Measurements from ENCODE around the gene FHL3. TPM values are rescaled to one million over a fixed set of nuclear protein-coding genes. Genes with fewer than 3 reads are reported as not detected.
A peak's percentile ranks its signal among the peaks of the same experiment; 100 is the strongest.

FHL3 gene
- total RNA-seq, 1 donor from 2014 or later = 25.4 TPM

DNA sequence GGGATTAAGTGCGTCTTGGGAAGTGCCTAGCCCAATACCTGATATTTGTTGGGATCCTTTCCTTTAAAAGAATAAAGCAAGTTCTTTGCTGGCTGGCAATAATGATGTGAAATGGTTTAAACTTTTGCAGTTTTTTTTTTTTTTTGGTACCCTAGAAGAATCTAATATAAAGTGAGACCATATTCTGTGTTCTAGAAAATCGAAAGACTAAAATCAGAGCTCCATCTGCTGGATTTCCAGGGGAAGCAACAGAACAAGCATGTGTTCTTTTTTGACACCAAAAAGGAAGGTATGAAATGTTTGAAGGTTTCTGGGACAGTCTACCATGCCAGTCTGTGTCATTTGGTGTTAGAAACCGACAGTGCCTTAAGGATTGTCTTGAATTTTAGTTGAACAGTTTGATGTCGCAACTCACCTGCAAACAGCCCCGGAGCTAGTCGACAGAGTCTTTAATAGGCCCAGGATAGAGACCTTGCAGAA lies 13.6 kb upstream of the FHL3 start:
- DNase-seq (peak; percentile 9), ATAC-seq (ENCODE audit: poor library complexity) (no peak)
- intact Hi-C loops (cut with DNase I) = no loop called here

GRCh38 chr1:38015978-38016725 lies 10.8 kb upstream of the FHL3 start:
- ATAC-seq (ENCODE audit: poor library complexity) = peak; percentile 48
- intact Hi-C loops (cut with DNase I) = no loop called here
- DNase-seq = peak; percentile 51

DNA sequence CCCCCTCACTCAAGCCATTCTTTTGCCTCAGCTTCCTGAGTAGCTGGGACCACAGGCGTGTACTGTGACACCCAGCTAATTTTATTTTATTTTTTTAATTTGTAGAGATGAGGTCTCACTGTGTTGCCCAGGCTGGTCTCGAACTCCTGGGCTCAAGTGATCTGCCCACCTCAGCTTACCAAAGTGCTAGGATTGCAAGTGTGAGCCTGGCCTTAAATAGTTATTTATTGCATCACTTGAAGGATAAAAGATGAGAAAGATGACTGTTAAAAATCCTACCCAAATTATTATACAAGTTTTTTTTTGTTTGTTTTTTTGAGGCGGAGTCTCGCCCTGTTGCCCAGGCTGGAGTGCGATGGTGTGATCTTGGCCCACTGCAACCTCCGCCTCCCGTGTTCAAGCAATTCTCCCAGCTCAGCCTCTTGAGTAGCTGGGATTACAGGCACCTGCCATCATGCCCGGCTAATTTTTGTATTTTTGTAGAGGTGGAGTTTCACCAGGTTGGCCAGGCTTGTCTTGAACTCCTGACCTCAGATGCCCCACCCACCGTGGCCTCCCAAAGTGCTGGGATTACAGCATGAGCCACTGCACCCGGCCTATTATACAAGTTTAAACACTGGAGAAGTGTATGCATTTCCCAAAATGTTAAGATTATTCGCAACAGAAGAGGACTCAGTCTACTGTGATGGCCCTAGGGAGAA lies 9.6 kb upstream of the FHL3 start:
- DNase-seq = peak; percentile 35
- ATAC-seq (ENCODE audit: poor library complexity) = no peak
- intact Hi-C loops (cut with DNase I) = no loop called here

- intact Hi-C loops (cut with DNase I) = no loop called here
- DNase-seq (peak; percentile 8), ATAC-seq (ENCODE audit: poor library complexity) (no peak)
These were observed 8.9 kb upstream of the FHL3 start for GRCh38 chr1:38014171-38014570.

GRCh38 chr1:38013227-38013622 lies 7.9 kb upstream of the FHL3 start:
- intact Hi-C loops (cut with DNase I) = no loop called here
- DNase-seq = no peak
- no peak for ATAC-seq (ENCODE audit: poor library complexity)

- intact Hi-C loops (cut with DNase I) = no loop called here
- ATAC-seq (ENCODE audit: poor library complexity) (peak; percentile 96), DNase-seq (peak; percentile 95)
These were observed 7.3 kb upstream of the FHL3 start, which contains the start of gene UTP11 for GRCh38 chr1:38012363-38013226. UTP11 (plus strand) TSS chr1:38012734; CDS start chr1:38012803, 69 bp downstream.

DNA sequence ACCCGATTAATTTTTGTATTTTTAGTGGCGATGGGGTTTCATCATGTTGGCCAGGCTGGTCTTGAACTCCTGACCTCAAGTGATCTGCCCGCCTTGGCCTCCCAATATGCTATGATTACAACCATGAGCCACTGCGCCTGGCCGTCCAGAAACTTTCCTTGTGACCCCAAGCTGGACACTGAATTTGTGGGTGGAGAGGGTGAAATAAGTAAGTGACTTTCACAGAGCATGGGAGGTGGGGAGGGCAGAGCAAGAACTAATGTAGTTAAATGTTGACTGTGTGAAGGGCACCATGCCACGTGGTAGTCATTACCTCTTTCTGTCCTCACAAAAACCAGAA lies 4.5 kb upstream of the FHL3 start:
- ATAC-seq (ENCODE audit: poor library complexity) (no peak), DNase-seq (peak; percentile 17)
- intact Hi-C loops (cut with DNase I) = no loop called here

DNA sequence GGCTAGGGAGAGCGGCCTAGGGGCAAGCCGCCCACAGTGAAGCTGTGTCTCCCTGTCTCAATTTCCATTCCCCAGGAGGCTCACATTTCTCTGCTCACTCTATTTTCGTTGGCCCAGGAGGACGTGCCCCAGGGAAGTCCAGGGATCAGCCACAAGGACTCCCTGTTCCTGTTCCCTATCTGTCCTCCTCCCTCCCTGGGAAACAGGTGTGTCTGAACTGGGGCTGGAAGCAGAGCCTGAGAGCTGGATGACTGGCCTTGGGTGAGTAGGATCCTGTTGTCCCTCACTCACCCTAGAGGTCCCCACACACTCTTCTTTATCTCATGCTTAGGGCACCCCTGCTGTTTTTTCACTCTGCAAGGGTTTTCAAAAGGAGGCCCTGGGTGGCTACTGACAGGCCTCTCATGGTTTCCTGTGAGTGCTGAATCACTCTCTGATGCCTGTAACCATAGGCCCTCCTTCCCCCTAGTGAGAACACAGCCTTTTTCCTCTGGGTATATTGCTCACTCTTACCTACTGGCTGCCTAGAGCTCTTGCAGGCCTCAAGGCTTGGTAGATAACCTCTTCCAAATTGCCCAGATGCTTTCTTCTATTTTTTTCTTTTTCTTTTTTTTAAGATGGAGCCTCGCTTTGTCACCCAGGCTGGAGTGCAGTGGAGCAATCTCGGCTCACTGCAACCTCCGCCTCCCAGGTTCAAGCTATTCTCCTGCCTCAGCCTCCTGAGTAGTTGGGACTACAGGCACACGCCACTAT lies 4.0 kb upstream of the FHL3 start:
- ATAC-seq (ENCODE audit: poor library complexity) (no peak), DNase-seq (peak; percentile 17)
- intact Hi-C loops (cut with DNase I) = no loop called here

- intact Hi-C loops (cut with DNase I) = no loop called here
- ATAC-seq (ENCODE audit: poor library complexity) = peak; percentile 73
These were observed 904 bp upstream of the FHL3 start for GRCh38 chr1:38006008-38006828.

GRCh38 chr1:38004284-38005108 lies 818 bp downstream of the FHL3 start:
- intact Hi-C loops (cut with DNase I) = no loop called here
- peak; percentile 50 for DNase-seq
- ATAC-seq (ENCODE audit: poor library complexity) = no peak

More at GRCh38 chr1:38006008-38006828, 904 bp upstream of the FHL3 start:
- peak; percentile 68 for DNase-seq

GRCh38 chr1:38003261-38004250 lies 1.8 kb downstream of the FHL3 start:
- ATAC-seq (ENCODE audit: poor library complexity) = no peak
- intact Hi-C loops (cut with DNase I) = no loop called here
- peak; percentile 29 for DNase-seq

- ATAC-seq (ENCODE audit: poor library complexity) (peak; percentile 5), DNase-seq (no peak)
- intact Hi-C loops (cut with DNase I) = no loop called here
These were observed 4.5 kb downstream of the FHL3 start for GRCh38 chr1:38000529-38001455.

- ATAC-seq (ENCODE audit: poor library complexity) = no peak
These were observed 5.1 kb downstream of the FHL3 start for GRCh38 chr1:38000233-38000528.

GRCh38 chr1:37999430-38000232 lies 5.7 kb downstream of the FHL3 start:
- intact Hi-C loops (cut with DNase I) = no loop called here
- peak; percentile 28 for ATAC-seq (ENCODE audit: poor library complexity)

More at GRCh38 chr1:38000233-38000528, 5.1 kb downstream of the FHL3 start:
- DNase-seq = no peak
- intact Hi-C loops (cut with DNase I) = no loop called here

More at GRCh38 chr1:37999430-38000232, 5.7 kb downstream of the FHL3 start:
- DNase-seq = peak; percentile 76
